Measurements from ENCODE around the gene COA1. TPM values are rescaled to one million over a fixed set of nuclear protein-coding genes. Genes with fewer than 3 reads are reported as not detected.

COA1 gene
- polyA plus RNA-seq, 1 donor from 2014 or later, result 157 TPM

DNA sequence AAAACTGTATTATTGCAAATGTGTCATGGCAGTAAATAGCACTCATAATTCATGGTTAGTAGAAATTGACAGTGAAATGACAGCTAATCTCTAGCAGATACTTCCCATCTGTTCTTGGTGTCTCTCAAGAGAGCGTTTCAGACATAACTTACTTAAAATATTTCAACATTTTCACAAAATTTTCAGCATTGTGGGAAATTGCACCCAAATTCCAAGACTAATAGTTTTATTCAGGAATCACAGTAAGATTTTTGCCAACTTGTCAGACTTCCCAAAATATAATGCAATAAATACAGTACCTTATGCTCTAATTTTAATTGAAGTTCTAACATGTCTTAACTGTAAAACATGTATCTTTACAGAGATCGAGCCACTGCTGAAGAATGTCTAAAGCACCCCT lies 105.2 kb downstream of the COA1 start:
- no peak overlapping the region for H2AFZ ChIP-seq (ENCODE audit: low read depth, low read length)
- H3K4me2 ChIP-seq (ENCODE audit: low read length), result no peak overlapping the region
- no peaks in the 10 kb centered on the region for H3K79me2 ChIP-seq (replicated peaks; ENCODE audit: insufficient read depth, low read length)
- no peaks in the 10 kb centered on the region for H3K36me3 ChIP-seq (ENCODE audit: insufficient read depth, low read length)
- no peaks in the 10 kb centered on the region for H3K9me2 ChIP-seq (ENCODE audit: insufficient read depth, low read length)
- TF ChIP-seq MXI1 (conservative IDR thresholded peaks at IDR 0.05; ENCODE audit: poor library complexity, severe bottlenecking) (no peak), EZH2 (IDR thresholded peaks at IDR 0.05; ENCODE audit: borderline replicate concordance, insufficient read depth, low read length, poor library complexity, severe bottlenecking) (no peak), EP300 (conservative IDR thresholded peaks at IDR 0.05; ENCODE audit: poor library complexity, severe bottlenecking) (no peak), TAF1 (IDR thresholded peaks at IDR 0.05; ENCODE audit: low read depth) (no peak), POLR2AphosphoS5 (IDR thresholded peaks at IDR 0.05) (no peak), RAD21 (conservative IDR thresholded peaks at IDR 0.05) (no peak), SMC3 (conservative IDR thresholded peaks at IDR 0.05; ENCODE audit: poor library complexity) (no peak)
- TF ChIP-seq, protein P1, sequence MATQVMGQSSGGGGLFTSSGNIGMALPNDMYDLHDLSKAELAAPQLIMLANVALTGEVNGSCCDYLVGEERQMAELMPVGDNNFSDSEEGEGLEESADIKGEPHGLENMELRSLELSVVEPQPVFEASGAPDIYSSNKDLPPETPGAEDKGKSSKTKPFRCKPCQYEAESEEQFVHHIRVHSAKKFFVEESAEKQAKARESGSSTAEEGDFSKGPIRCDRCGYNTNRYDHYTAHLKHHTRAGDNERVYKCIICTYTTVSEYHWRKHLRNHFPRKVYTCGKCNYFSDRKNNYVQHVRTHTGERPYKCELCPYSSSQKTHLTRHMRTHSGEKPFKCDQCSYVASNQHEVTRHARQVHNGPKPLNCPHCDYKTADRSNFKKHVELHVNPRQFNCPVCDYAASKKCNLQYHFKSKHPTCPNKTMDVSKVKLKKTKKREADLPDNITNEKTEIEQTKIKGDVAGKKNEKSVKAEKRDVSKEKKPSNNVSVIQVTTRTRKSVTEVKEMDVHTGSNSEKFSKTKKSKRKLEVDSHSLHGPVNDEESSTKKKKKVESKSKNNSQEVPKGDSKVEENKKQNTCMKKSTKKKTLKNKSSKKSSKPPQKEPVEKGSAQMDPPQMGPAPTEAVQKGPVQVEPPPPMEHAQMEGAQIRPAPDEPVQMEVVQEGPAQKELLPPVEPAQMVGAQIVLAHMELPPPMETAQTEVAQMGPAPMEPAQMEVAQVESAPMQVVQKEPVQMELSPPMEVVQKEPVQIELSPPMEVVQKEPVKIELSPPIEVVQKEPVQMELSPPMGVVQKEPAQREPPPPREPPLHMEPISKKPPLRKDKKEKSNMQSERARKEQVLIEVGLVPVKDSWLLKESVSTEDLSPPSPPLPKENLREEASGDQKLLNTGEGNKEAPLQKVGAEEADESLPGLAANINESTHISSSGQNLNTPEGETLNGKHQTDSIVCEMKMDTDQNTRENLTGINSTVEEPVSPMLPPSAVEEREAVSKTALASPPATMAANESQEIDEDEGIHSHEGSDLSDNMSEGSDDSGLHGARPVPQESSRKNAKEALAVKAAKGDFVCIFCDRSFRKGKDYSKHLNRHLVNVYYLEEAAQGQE (IDR thresholded peaks at IDR 0.05; ENCODE audit: borderline replicate concordance), result no peak
- TF ChIP-seq, protein P2, sequence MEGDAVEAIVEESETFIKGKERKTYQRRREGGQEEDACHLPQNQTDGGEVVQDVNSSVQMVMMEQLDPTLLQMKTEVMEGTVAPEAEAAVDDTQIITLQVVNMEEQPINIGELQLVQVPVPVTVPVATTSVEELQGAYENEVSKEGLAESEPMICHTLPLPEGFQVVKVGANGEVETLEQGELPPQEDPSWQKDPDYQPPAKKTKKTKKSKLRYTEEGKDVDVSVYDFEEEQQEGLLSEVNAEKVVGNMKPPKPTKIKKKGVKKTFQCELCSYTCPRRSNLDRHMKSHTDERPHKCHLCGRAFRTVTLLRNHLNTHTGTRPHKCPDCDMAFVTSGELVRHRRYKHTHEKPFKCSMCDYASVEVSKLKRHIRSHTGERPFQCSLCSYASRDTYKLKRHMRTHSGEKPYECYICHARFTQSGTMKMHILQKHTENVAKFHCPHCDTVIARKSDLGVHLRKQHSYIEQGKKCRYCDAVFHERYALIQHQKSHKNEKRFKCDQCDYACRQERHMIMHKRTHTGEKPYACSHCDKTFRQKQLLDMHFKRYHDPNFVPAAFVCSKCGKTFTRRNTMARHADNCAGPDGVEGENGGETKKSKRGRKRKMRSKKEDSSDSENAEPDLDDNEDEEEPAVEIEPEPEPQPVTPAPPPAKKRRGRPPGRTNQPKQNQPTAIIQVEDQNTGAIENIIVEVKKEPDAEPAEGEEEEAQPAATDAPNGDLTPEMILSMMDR (IDR thresholded peaks at IDR 0.05; ENCODE audit: poor library complexity, severe bottlenecking), result no peak
- no peaks in the 10 kb centered on the region for H4K20me1 ChIP-seq (ENCODE audit: insufficient read depth)
- H3K9ac ChIP-seq (ENCODE audit: low read length), result no peak overlapping the region
- no peaks in the 10 kb centered on the region for H3K27me3 ChIP-seq (ENCODE audit: insufficient read depth, low read depth, low read length)
- no peaks in the 10 kb centered on the region for H3F3A ChIP-seq (ENCODE audit: insufficient read depth, low read length, poor library complexity, severe bottlenecking)
- H3K9me3 ChIP-seq (ENCODE audit: low read length), result no peaks in the 10 kb centered on the region
- no peak overlapping the region for H3K4me3 ChIP-seq (ENCODE audit: low read length)
- no peak overlapping the region for H3K27ac ChIP-seq (ENCODE audit: low read length)

DNA sequence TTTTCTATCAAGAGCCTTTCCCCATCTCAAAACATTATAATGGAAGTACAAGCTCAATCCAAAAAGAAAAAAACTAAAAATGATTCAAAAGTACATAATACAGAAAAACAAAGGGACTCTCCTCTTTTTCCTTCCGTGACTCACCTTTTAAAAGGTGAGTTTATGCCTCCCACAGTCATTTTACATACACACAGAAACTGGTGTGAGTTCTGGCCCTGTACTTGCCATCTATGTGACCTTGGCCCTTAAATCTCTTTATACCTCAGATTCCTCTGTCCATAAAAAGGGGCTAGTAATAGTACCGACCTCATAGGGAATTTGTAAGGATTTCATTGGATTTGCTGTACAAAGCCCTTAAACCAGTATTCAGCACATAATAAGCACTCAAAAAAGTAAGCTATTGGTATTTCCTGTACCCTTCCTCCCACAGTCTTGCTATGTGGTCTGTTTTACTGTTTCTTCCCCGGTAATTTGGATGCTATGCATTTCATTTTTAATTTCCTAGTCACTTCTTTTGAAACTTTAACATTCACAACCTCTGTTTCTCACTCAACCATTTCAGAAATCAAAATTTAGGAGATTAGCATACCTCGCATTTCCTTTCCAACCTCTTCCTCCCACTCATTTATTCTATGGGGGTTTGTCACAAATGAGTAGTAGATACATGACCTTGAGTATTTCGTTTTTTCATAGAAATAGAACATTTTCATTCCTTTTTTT lies 107.4 kb downstream of the COA1 start:
- H3K27ac ChIP-seq (ENCODE audit: low read length), result no peak overlapping the region
- H3K27me3 ChIP-seq (ENCODE audit: insufficient read depth, low read depth, low read length), result no peaks in the 10 kb centered on the region
- H3K4me2 ChIP-seq (ENCODE audit: low read length), result no peak overlapping the region
- H3K36me3 ChIP-seq (ENCODE audit: insufficient read depth, low read length), result no peaks in the 10 kb centered on the region
- no peak for TF ChIP-seq EZH2 (IDR thresholded peaks at IDR 0.05; ENCODE audit: borderline replicate concordance, insufficient read depth, low read length, poor library complexity, severe bottlenecking)
- TF ChIP-seq MXI1 (conservative IDR thresholded peaks at IDR 0.05; ENCODE audit: poor library complexity, severe bottlenecking), result no peak
- no peak for TF ChIP-seq POLR2AphosphoS5 (IDR thresholded peaks at IDR 0.05)
- TF ChIP-seq, protein P2 (IDR thresholded peaks at IDR 0.05; ENCODE audit: poor library complexity, severe bottlenecking), result no peak
- no peak for TF ChIP-seq EP300 (conservative IDR thresholded peaks at IDR 0.05; ENCODE audit: poor library complexity, severe bottlenecking)
- no peak for TF ChIP-seq RAD21 (conservative IDR thresholded peaks at IDR 0.05)
- TF ChIP-seq SMC3 (conservative IDR thresholded peaks at IDR 0.05; ENCODE audit: poor library complexity), result no peak
- no peaks in the 10 kb centered on the region for H4K20me1 ChIP-seq (ENCODE audit: insufficient read depth)
- H3K79me2 ChIP-seq (replicated peaks; ENCODE audit: insufficient read depth, low read length), result no peaks in the 10 kb centered on the region
- no peak overlapping the region for H3K9ac ChIP-seq (ENCODE audit: low read length)
- H3F3A ChIP-seq (ENCODE audit: insufficient read depth, low read length, poor library complexity, severe bottlenecking), result no peaks in the 10 kb centered on the region
- H3K9me2 ChIP-seq (ENCODE audit: insufficient read depth, low read length), result no peaks in the 10 kb centered on the region
- H2AFZ ChIP-seq (ENCODE audit: low read depth, low read length), result no peak overlapping the region
- no peak overlapping the region for H3K4me3 ChIP-seq (ENCODE audit: low read length)
- no peaks in the 10 kb centered on the region for H3K9me3 ChIP-seq (ENCODE audit: low read length)

Measured in neural cell (in vitro differentiated cells).